Measurements from ENCODE around the gene USP20.

- no peak for TF ChIP-seq REST (IDR thresholded peaks at IDR 0.05)
- TF ChIP-seq, protein P1, sequence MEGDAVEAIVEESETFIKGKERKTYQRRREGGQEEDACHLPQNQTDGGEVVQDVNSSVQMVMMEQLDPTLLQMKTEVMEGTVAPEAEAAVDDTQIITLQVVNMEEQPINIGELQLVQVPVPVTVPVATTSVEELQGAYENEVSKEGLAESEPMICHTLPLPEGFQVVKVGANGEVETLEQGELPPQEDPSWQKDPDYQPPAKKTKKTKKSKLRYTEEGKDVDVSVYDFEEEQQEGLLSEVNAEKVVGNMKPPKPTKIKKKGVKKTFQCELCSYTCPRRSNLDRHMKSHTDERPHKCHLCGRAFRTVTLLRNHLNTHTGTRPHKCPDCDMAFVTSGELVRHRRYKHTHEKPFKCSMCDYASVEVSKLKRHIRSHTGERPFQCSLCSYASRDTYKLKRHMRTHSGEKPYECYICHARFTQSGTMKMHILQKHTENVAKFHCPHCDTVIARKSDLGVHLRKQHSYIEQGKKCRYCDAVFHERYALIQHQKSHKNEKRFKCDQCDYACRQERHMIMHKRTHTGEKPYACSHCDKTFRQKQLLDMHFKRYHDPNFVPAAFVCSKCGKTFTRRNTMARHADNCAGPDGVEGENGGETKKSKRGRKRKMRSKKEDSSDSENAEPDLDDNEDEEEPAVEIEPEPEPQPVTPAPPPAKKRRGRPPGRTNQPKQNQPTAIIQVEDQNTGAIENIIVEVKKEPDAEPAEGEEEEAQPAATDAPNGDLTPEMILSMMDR (IDR thresholded peaks at IDR 0.05; ENCODE audit: low read depth, low read length, missing input control) = no peak
- no peak for TF ChIP-seq RAD21 (IDR thresholded peaks at IDR 0.05)
- no peak for TF ChIP-seq EGR1 (IDR thresholded peaks at IDR 0.05; ENCODE audit: low read depth in 2 of 2)
- TF ChIP-seq, protein P2, sequence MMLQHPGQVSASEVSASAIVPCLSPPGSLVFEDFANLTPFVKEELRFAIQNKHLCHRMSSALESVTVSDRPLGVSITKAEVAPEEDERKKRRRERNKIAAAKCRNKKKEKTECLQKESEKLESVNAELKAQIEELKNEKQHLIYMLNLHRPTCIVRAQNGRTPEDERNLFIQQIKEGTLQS (IDR thresholded peaks at IDR 0.05) = no peak
- TF ChIP-seq, protein P3, sequence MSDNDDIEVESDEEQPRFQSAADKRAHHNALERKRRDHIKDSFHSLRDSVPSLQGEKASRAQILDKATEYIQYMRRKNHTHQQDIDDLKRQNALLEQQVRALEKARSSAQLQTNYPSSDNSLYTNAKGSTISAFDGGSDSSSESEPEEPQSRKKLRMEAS (IDR thresholded peaks at IDR 0.05) = no peak
- no peak for TF ChIP-seq YY1 (IDR thresholded peaks at IDR 0.05)
- no peak for TF ChIP-seq SP1 (IDR thresholded peaks at IDR 0.05)
- no peak for TF ChIP-seq JUND (IDR thresholded peaks at IDR 0.05)
- TF ChIP-seq FOXA1 (IDR thresholded peaks at IDR 0.05) = no peak
- TF ChIP-seq RXRA (IDR thresholded peaks at IDR 0.05) = no peak
- TF ChIP-seq, protein P4, sequence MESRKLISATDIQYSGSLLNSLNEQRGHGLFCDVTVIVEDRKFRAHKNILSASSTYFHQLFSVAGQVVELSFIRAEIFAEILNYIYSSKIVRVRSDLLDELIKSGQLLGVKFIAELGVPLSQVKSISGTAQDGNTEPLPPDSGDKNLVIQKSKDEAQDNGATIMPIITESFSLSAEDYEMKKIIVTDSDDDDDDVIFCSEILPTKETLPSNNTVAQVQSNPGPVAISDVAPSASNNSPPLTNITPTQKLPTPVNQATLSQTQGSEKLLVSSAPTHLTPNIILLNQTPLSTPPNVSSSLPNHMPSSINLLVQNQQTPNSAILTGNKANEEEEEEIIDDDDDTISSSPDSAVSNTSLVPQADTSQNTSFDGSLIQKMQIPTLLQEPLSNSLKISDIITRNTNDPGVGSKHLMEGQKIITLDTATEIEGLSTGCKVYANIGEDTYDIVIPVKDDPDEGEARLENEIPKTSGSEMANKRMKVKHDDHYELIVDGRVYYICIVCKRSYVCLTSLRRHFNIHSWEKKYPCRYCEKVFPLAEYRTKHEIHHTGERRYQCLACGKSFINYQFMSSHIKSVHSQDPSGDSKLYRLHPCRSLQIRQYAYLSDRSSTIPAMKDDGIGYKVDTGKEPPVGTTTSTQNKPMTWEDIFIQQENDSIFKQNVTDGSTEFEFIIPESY (IDR thresholded peaks at IDR 0.05) = no peak
- no peak for TF ChIP-seq GABPA (IDR thresholded peaks at IDR 0.05 in 1 of 2, conservative IDR thresholded peaks at IDR 0.05 in 1 of 2)
Observed at GRCh38 chr9:129809346-129809745, 25.9 kb upstream of the USP20 start.
